Pancreas (tissue), 10 donors: ENCODE data around the gene HS3ST4. TPM values are rescaled to one million over a fixed set of nuclear protein-coding genes. Genes with fewer than 3 reads are reported as not detected.

Experiments
- ATAC-seq, 4 donors: fragments of 200-7000 bp; cut with Tn5 transposase; one replicate each; pipeline versions ENCODE4 v1.8.0 to v1.9.1; 2020; ENCODE audit warnings: mild to moderate bottlenecking in 4 of 4, moderate library complexity in 4 of 4
- DNase-seq, 6 donors: peaks; one replicate each; pipeline ENCODE4 v3.0.0-alpha.2; 2020
- FAIRE-seq: peaks from 2 replicates; lab custom pipeline; 2012; peaks lifted over from hg19 to GRCh38; lab: Jason Lieb, UNC
- H3K27ac ChIP-seq, 4 donors: fragments of 200-600 bp; sonication (generic); 1 replicate in 3 of 4; 2 replicates in 1 of 4; pipeline versions ENCODE4 v1.5.0 to v1.8.0; 2020
- H3K27me3 ChIP-seq, 4 donors: fragments of 200-600 bp; one replicate each; pipeline ENCODE4 v1.8.0; 2021
- H3K36me3 ChIP-seq, 3 donors: fragments of 200-600 bp; sonication (generic) in 1 of 3; one replicate each; pipeline versions ENCODE4 v1.5.0 to v1.8.0; 2020 to 2021
- H3K4me1 ChIP-seq, 3 donors: fragments of 200-600 bp; one replicate each; pipeline ENCODE4 v1.8.0; 2021
- H3K4me3 ChIP-seq, 4 donors: fragments of 200-600 bp; sonication (generic) in 2 of 4; one replicate each; pipeline versions ENCODE4 v1.5.0 to v1.8.0; 2020 to 2021
- H3K9me3 ChIP-seq, 4 donors: fragments of 200-600 bp; one replicate each; pipeline ENCODE4 v1.8.0; 2021
- WGBS, 2 donors: extraction: QIAGEN DNeasy Blood & Tissue Kit; methylation state at CpG; one replicate each; pipeline ENCODE4 v1.1.7; 2013; 5-methylcytosine and 5-hydroxymethylcytosine counted together
- intact Hi-C, 3 donors: fragments of 100-400 bp; cut with DNase I; formaldehyde crosslinking; loops; one replicate each; pipeline versions ENCODE4 v1.11.1 to v1.14.2; 2022
- polyA plus RNA-seq, 2 donors: library from polyadenylated mRNA; stranded (reverse); fragments of 200-250 nt; gene quantifications; one replicate each; pipeline ENCODE4 v1.2.3, GENCODE V29; 2013
- total RNA-seq, 6 donors: library from RNA; stranded (reverse); fragmentation: NEBNext Ultra II Directional in 4 of 6; extraction: Animal tissue kit (Norgen Biotek cat#: 25700) in 4 of 6; gene quantifications; one replicate each; pipeline versions ENCODE4 v1.2.1 to v1.2.4, GENCODE V29; 2021 to 2023
- TF ChIP-seq, protein P1 (sequence below), 4 donors: fragments of 200-600 bp; sonication (generic) in 3 of 4; IDR thresholded peaks; one replicate each; pipeline versions ENCODE4 v1.5.0 to v1.8.0; 2021; ENCODE audit warnings: antibody characterized with exemption in 4 of 4
- donor health status: healthy with polysubstance abuse.
- donor health status: DM: no; HTN: no; CAD: no; lungs with moderate emphysema.
- donor health status: DM: no; HTN: no; CAD: no.
- donor health status: control.
- donor health status: control.
- donor health status: Bipolar disorder and iron deficiency.
- donor health status: DM: yes; HTN: yes; CAD: no.
- donor health status: DM: no; HTN: no; CAD: no.
- donor health status: DM: no; HTN: no; CAD: no.
- donor health status: DM: yes; HTN: yes; CAD: no.

HS3ST4 gene
- total and polyA plus RNA-seq, 8 donors: 0.05 to 0.19 TPM; not detected in 6

DNA sequence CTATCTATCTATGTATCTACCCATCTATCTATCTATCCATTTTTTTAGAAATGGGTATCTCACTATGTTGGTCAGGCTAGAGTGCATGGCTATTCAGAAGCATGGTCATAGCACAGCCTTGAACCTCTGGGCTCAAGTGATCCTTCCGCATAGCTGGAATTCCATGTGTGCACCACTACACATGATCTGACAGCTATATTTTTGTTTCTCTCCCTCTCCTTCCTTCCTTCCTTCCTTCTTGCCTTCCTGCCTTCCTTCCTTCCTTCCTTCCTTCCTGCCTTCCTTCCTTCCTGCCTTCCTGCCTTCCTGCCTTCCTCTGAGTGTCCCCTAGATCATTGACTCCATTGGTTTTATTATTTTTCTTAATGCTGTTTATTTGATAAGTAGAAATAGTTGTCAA is 108.1 kb downstream of the HS3ST4 start:
- ATAC-seq: no peak
- no peaks in the 10 kb centered on the region for H3K4me1 ChIP-seq
- no peak overlapping the region for H3K4me3 ChIP-seq
- FAIRE-seq: no peak
- H3K36me3 ChIP-seq: no peaks in the 10 kb centered on the region
- H3K9me3 ChIP-seq: no peaks in the 10 kb centered on the region
- no peak overlapping the region for H3K27ac ChIP-seq
- TF ChIP-seq, protein P1, sequence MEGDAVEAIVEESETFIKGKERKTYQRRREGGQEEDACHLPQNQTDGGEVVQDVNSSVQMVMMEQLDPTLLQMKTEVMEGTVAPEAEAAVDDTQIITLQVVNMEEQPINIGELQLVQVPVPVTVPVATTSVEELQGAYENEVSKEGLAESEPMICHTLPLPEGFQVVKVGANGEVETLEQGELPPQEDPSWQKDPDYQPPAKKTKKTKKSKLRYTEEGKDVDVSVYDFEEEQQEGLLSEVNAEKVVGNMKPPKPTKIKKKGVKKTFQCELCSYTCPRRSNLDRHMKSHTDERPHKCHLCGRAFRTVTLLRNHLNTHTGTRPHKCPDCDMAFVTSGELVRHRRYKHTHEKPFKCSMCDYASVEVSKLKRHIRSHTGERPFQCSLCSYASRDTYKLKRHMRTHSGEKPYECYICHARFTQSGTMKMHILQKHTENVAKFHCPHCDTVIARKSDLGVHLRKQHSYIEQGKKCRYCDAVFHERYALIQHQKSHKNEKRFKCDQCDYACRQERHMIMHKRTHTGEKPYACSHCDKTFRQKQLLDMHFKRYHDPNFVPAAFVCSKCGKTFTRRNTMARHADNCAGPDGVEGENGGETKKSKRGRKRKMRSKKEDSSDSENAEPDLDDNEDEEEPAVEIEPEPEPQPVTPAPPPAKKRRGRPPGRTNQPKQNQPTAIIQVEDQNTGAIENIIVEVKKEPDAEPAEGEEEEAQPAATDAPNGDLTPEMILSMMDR (IDR thresholded peaks at IDR 0.05): no peak
- WGBS, 2 donors: 80 to 83% methylated on average over 1 of the region's 1 CpG
- no peak for DNase-seq
- no peaks in the 10 kb centered on the region for H3K27me3 ChIP-seq
- intact Hi-C loops: no loop called here

DNA sequence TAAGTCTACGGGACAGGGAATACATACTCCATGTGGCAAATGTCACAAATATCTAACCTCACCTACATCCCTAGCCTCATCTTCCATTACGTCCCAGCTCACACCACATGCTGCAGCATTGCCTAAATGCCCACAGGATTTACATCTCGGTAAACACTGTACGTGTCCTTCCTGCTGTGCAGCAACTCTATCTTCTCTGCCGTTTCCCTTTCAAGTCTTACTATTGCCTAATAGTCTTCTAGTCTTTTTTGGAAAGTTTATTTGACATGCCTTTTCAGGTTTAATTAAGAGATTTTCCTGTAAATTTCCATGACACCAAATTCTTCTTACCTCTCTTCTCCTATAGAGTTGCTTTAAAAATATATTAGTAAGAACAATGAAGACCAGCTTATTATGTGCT is 120.5 kb downstream of the HS3ST4 start:
- no peak overlapping the region for H3K27ac ChIP-seq
- peaks cover 0 to 4% (median 0%) of the 10 kb centered on the region in 4 donors for H3K27me3 ChIP-seq
- H3K9me3 ChIP-seq: no peaks in the 10 kb centered on the region
- H3K4me1 ChIP-seq: no peaks in the 10 kb centered on the region
- ATAC-seq (no peak), DNase-seq (no peak), FAIRE-seq (no peak)
- no peak overlapping the region for H3K4me3 ChIP-seq
- 67 to 74% methylated on average over 5 of the region's 5 CpGs for WGBS, 2 donors
- intact Hi-C loops: no loop called here
- TF ChIP-seq, protein P1 (IDR thresholded peaks at IDR 0.05): no peak
- no peaks in the 10 kb centered on the region for H3K36me3 ChIP-seq

DNA sequence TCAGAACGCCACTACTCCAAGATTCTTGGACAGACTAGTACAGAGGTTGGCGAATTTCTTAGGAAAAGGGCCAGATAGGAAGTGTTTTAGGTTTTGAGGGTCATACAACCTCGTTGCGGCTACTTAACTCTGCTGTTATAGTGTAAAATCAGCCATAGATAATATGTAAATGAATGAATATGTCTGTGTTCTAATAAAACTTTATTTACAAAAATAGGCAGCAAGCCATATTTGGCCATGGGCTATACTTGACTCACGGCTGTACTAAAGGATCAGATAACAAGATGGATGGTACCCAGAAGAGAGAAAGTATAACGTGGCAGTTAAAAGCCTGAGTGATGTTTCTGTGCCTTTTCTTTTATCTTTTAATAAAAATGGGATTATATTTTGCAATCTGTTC is 125.5 kb downstream of the HS3ST4 start:
- no peak overlapping the region for H3K27ac ChIP-seq
- FAIRE-seq (no peak), DNase-seq (no peak), ATAC-seq (no peak)
- intact Hi-C loops: no loop called here
- H3K4me1 ChIP-seq: no peaks in the 10 kb centered on the region
- TF ChIP-seq, protein P1 (IDR thresholded peaks at IDR 0.05): no peak
- no peaks in the 10 kb centered on the region for H3K9me3 ChIP-seq
- no peaks in the 10 kb centered on the region for H3K36me3 ChIP-seq
- WGBS, 2 donors: 63 to 69% methylated on average over 6 of the region's 6 CpGs
- H3K4me3 ChIP-seq: no peak overlapping the region
- H3K27me3 ChIP-seq: no peaks in the 10 kb centered on the region

DNA sequence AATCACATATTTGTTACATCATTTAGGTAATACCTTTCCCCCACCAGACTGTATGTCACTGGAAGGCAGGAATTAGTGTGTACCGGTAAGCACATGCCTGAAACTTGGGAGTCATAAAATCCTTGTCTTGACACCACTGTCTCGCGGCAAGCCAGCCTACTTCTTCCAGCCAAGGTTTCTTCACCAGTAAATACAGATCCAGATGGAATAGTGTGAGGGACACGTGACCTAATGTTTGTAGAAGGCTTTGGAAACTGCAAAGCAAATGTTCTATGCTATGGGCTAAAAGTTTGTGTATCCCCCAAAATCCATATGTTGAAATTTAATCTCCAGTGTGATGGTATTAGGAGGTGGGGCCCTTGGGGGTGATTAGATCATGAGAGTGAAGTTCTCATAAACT is 126.1 kb downstream of the HS3ST4 start:
- Histone ChIP-seq H3K27ac (no peak overlapping the region), H3K4me1 (no peaks in the 10 kb centered on the region), H3K36me3 (no peaks in the 10 kb centered on the region), H3K27me3 (no peaks in the 10 kb centered on the region), H3K9me3 (no peaks in the 10 kb centered on the region), H3K4me3 (no peak overlapping the region)
- 77 to 80% methylated on average over 4 of the region's 4 CpGs for WGBS, 2 donors
- DNase-seq (no peak), ATAC-seq (no peak), FAIRE-seq (no peak)
- TF ChIP-seq, protein P1 (IDR thresholded peaks at IDR 0.05): no peak
- intact Hi-C loops: no loop called here

DNA sequence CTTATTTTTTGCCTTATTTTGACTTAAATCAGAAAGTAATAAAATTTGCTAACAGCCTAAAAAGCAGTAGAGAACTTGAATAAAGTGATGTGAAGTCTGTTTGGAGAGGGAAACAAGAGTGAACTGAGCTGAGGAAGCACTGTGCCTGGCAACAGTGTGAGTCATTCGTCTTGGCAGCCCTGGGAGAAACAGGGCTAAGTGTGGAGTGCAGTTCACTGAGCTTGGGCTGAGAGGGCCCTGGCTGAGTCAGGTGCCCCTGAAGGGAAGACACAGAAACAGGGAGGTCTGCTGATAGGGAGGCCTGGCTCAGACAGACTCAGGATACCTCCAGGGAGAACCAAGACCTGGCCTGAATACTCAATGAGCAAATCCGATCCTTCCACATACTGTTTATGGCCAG is 132.1 kb downstream of the HS3ST4 start:
- Histone ChIP-seq H3K4me3 (no peak overlapping the region), H3K27me3 (no peaks in the 10 kb centered on the region), H3K36me3 (no peaks in the 10 kb centered on the region), H3K9me3 (no peaks in the 10 kb centered on the region), H3K4me1 (no peaks in the 10 kb centered on the region), H3K27ac (no peak overlapping the region)
- FAIRE-seq: no peak
- intact Hi-C loops: no loop called here
- TF ChIP-seq, protein P1 (IDR thresholded peaks at IDR 0.05): no peak
- 52 to 62% methylated on average over 2 of the region's 2 CpGs for WGBS, 2 donors
- ATAC-seq: no peak
- DNase-seq: no peak
